ENCODE data around the gene OR2D2. TPM values are rescaled to one million over a fixed set of nuclear protein-coding genes. Genes with fewer than 3 reads are reported as not detected.

OR2D2 gene
- total RNA-seq, 1 donor from 2014 or later, result 0.39 TPM

DNA sequence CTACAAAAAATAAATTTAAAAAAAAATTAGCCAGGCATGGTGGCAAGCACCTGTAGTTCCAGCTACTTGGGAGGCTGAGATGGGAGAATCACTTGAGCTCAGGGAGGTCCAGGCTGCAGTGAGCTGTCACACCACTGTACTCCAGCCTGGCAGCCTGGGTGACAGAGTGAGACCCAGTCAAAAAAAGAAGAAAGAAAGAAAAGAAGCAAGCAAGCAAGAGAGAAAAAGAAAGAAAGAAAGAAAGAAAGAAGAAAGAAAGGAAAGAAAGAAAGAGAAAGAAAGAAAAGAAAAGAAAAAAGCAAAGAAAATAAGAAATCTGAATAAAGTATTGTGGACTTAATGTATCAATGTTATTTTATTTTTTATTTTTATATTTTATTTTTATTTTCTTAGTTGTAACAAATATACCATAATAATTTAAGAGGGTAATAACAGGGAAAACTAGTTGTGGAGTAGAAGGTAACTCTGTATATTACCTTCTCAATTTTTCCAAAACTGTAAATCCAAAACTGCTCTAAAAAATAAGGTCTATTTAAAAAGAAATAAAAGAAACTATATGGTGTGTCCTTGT, 32.8 kb upstream of the OR2D2 start:
- FAIRE-seq (no peak), DNase-seq (ENCODE audit: low read depth) (no peak)
- Histone ChIP-seq H4K20me1 (ENCODE audit: insufficient read depth, low read length) (no peaks in the 10 kb centered on the region), H3K4me2 (ENCODE audit: low read length) (no peak overlapping the region), H3K36me3 (ENCODE audit: insufficient read depth, low read length) (no peaks in the 10 kb centered on the region), H3K79me2 (ENCODE audit: insufficient read depth, low read length) (peaks cover 6% of the 10 kb centered on the region), H2AFZ (ENCODE audit: low read depth, low read length) (peak overlapping the region; percentile 99), H3K4me1 (ENCODE audit: insufficient read depth, low read length) (peaks cover 12% of the 10 kb centered on the region), H3K27ac (ENCODE audit: low read depth, low read length) (no peak overlapping the region), H3K4me3 (ENCODE audit: insufficient read depth, low read depth, low read length) (no peak overlapping the region), H3K27me3 (ENCODE audit: insufficient read depth, low read length) (no peaks in the 10 kb centered on the region), H3K9me3 (ENCODE audit: insufficient read depth, low read depth, low read length) (no peaks in the 10 kb centered on the region), H3K9ac (ENCODE audit: low read length) (no peak overlapping the region)
- Mint-ChIP-seq H3K4me1 (ENCODE audit: low read depth, unreplicated experiment) (peaks cover 2% of the 10 kb centered on the region), H3K27ac (ENCODE audit: unreplicated experiment) (no peak overlapping the region), H3K36me3 (ENCODE audit: low read depth, unreplicated experiment) (no peaks in the 10 kb centered on the region), H3K4me3 (ENCODE audit: unreplicated experiment) (peak overlapping the region; percentile 97), H3K9me3 (ENCODE audit: unreplicated experiment) (no peaks in the 10 kb centered on the region), H3K27me3 (ENCODE audit: low read depth, unreplicated experiment) (no peaks in the 10 kb centered on the region)
- TF ChIP-seq, protein P1, sequence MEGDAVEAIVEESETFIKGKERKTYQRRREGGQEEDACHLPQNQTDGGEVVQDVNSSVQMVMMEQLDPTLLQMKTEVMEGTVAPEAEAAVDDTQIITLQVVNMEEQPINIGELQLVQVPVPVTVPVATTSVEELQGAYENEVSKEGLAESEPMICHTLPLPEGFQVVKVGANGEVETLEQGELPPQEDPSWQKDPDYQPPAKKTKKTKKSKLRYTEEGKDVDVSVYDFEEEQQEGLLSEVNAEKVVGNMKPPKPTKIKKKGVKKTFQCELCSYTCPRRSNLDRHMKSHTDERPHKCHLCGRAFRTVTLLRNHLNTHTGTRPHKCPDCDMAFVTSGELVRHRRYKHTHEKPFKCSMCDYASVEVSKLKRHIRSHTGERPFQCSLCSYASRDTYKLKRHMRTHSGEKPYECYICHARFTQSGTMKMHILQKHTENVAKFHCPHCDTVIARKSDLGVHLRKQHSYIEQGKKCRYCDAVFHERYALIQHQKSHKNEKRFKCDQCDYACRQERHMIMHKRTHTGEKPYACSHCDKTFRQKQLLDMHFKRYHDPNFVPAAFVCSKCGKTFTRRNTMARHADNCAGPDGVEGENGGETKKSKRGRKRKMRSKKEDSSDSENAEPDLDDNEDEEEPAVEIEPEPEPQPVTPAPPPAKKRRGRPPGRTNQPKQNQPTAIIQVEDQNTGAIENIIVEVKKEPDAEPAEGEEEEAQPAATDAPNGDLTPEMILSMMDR (IDR thresholded peaks at IDR 0.05; ENCODE audit: insufficient read depth, low read depth, low read length), result no peak
- no peak for TF ChIP-seq EZH2 (IDR thresholded peaks at IDR 0.05; ENCODE audit: insufficient read depth, low read length)

GRCh38 chr11:6920702-6921101, 28.4 kb upstream of the OR2D2 start, which contains the start of gene OR2D3:
TSS of gene OR2D3 (plus strand) at chr11:6921002. CDS start at chr11:6921002, 0 bp downstream.
- Histone ChIP-seq H3K9ac (ENCODE audit: low read length) (no peak within 1 kb of the TSS), H3K27ac (ENCODE audit: low read depth, low read length) (no peak within 1 kb of the TSS), H4K20me1 (ENCODE audit: insufficient read depth, low read length) (no peaks in the 10 kb centered on the region), H3K79me2 (ENCODE audit: insufficient read depth, low read length) (no peaks in the 10 kb centered on the region), H3K27me3 (ENCODE audit: insufficient read depth, low read length) (no peaks in the 10 kb centered on the region), H3K4me2 (ENCODE audit: low read length) (no peak within 1 kb of the TSS), H3K9me3 (ENCODE audit: insufficient read depth, low read depth, low read length) (no peaks in the 10 kb centered on the region), H2AFZ (ENCODE audit: low read depth, low read length) (no peak within 1 kb of the TSS), H3K4me1 (ENCODE audit: insufficient read depth, low read length) (peaks cover under 1% of the 10 kb centered on the region), H3K4me3 (ENCODE audit: insufficient read depth, low read depth, low read length) (no peak within 1 kb of the TSS), H3K36me3 (ENCODE audit: insufficient read depth, low read length) (no peaks in the 10 kb centered on the region)
- no peak within 1 kb of the TSS for H3K4me3 Mint-ChIP-seq (ENCODE audit: unreplicated experiment)
- FAIRE-seq (no peak), DNase-seq (ENCODE audit: low read depth) (no peak)
- H3K36me3 Mint-ChIP-seq (ENCODE audit: low read depth, unreplicated experiment), result no peaks in the 10 kb centered on the region
- H3K27me3 Mint-ChIP-seq (ENCODE audit: low read depth, unreplicated experiment), result no peaks in the 10 kb centered on the region
- TF ChIP-seq EZH2 (IDR thresholded peaks at IDR 0.05; ENCODE audit: insufficient read depth, low read length), result no peak
- TF ChIP-seq, protein P1 (IDR thresholded peaks at IDR 0.05; ENCODE audit: insufficient read depth, low read depth, low read length), result no peak
- no peaks in the 10 kb centered on the region for H3K9me3 Mint-ChIP-seq (ENCODE audit: unreplicated experiment)
- no peak within 1 kb of the TSS for H3K27ac Mint-ChIP-seq (ENCODE audit: unreplicated experiment)
- H3K4me1 Mint-ChIP-seq (ENCODE audit: low read depth, unreplicated experiment), result no peaks in the 10 kb centered on the region

GRCh38 chr11:6919698-6920097, 27.4 kb upstream of the OR2D2 start:
- no peaks in the 10 kb centered on the region for H3K4me1 ChIP-seq (ENCODE audit: insufficient read depth, low read length)
- no peaks in the 10 kb centered on the region for H3K9me3 ChIP-seq (ENCODE audit: insufficient read depth, low read depth, low read length)
- no peaks in the 10 kb centered on the region for H3K4me1 Mint-ChIP-seq (ENCODE audit: low read depth, unreplicated experiment)
- H3K4me2 ChIP-seq (ENCODE audit: low read length), result no peak overlapping the region
- H3K27me3 Mint-ChIP-seq (ENCODE audit: low read depth, unreplicated experiment), result no peaks in the 10 kb centered on the region
- no peak overlapping the region for H3K4me3 Mint-ChIP-seq (ENCODE audit: unreplicated experiment)
- no peak overlapping the region for H3K9ac ChIP-seq (ENCODE audit: low read length)
- H3K27ac Mint-ChIP-seq (ENCODE audit: unreplicated experiment), result no peak overlapping the region
- DNase-seq (ENCODE audit: low read depth), result no peak
- H3K36me3 Mint-ChIP-seq (ENCODE audit: low read depth, unreplicated experiment), result no peaks in the 10 kb centered on the region
- H3K36me3 ChIP-seq (ENCODE audit: insufficient read depth, low read length), result no peaks in the 10 kb centered on the region
- no peaks in the 10 kb centered on the region for H3K79me2 ChIP-seq (ENCODE audit: insufficient read depth, low read length)
- no peak for TF ChIP-seq EZH2 (IDR thresholded peaks at IDR 0.05; ENCODE audit: insufficient read depth, low read length)
- TF ChIP-seq, protein P1 (IDR thresholded peaks at IDR 0.05; ENCODE audit: insufficient read depth, low read depth, low read length), result no peak
- no peak overlapping the region for H3K4me3 ChIP-seq (ENCODE audit: insufficient read depth, low read depth, low read length)
- H3K27me3 ChIP-seq (ENCODE audit: insufficient read depth, low read length), result no peaks in the 10 kb centered on the region
- no peak for FAIRE-seq
- H2AFZ ChIP-seq (ENCODE audit: low read depth, low read length), result no peak overlapping the region
- H4K20me1 ChIP-seq (ENCODE audit: insufficient read depth, low read length), result no peaks in the 10 kb centered on the region
- H3K27ac ChIP-seq (ENCODE audit: low read depth, low read length), result no peak overlapping the region
- no peaks in the 10 kb centered on the region for H3K9me3 Mint-ChIP-seq (ENCODE audit: unreplicated experiment)
